ENCODE results near the gene VPS13D.

- TF ChIP-seq CTCF (IDR thresholded peaks at IDR 0.05; ENCODE audit: low read length) = no peak
- no peak for TF ChIP-seq EZH2phosphoT487 (IDR thresholded peaks at IDR 0.05; ENCODE audit: low read length)
Observed at GRCh38 chr1:12529640-12530174, 299.9 kb downstream of the VPS13D start.
